ENCODE measurements around the gene CASZ1.

DNA sequence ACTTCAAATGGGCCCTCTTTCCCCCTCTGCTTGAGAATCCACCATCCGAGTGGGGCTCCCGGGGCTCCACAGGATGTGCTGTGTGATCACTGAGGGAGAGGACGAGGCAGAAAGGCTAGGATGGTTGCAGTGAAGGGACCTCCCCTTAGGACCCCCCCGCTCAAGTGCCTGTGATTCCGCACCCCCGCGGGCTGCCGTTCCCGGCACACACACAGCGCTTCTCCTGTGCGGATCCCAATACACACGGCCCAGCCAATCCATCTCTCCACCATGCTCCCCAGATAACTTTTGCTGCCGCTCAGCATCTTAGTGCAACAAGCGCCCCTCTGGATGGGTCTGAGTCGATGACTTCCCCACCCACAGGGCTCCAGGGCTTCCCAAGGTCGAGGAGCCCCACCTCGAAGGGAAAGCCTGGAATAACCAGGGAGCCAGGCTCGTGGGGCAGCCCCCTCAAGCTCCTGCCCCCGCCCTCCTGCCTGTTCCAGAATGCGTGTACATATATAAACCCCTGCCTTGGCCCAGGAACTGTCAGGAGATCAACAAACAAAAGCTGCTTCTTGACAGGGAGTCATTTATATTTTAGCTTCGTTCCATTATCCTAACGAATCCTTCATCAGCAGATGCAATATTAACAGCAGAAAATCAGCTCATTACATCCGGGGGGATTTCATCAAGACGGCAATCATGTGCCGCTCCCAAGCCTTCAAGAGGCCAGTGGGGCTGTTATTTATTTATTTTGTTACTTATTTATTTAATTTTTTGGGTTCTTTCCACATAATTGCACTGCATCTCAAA is 83.7 kb downstream of the CASZ1 start:
- TF ChIP-seq POLR2A (IDR thresholded peaks at IDR 0.05) (no peak), POLR2AphosphoS5 (IDR thresholded peaks at IDR 0.05) (no peak)
- TF ChIP-seq, protein P1, sequence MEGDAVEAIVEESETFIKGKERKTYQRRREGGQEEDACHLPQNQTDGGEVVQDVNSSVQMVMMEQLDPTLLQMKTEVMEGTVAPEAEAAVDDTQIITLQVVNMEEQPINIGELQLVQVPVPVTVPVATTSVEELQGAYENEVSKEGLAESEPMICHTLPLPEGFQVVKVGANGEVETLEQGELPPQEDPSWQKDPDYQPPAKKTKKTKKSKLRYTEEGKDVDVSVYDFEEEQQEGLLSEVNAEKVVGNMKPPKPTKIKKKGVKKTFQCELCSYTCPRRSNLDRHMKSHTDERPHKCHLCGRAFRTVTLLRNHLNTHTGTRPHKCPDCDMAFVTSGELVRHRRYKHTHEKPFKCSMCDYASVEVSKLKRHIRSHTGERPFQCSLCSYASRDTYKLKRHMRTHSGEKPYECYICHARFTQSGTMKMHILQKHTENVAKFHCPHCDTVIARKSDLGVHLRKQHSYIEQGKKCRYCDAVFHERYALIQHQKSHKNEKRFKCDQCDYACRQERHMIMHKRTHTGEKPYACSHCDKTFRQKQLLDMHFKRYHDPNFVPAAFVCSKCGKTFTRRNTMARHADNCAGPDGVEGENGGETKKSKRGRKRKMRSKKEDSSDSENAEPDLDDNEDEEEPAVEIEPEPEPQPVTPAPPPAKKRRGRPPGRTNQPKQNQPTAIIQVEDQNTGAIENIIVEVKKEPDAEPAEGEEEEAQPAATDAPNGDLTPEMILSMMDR (IDR thresholded peaks at IDR 0.05 in 8 of 11, conservative IDR thresholded peaks at IDR 0.05 in 3 of 11) = no peak

Measured in spleen (tissue), 7 donors.